CD4-positive, alpha-beta T cell treated with Interleukin-4 for 1 hour (primary cell): ENCODE data around the gene TRRAP.
A peak's percentile ranks its signal among the peaks of the same experiment; 100 is the strongest.
"Not testable (repeated sequence)": the region's sequence is repeated elsewhere in the genome, so short reads cannot be mapped to it uniquely, and the experiment has no call there.

Experiments
- DNase-seq, 2 donors: peaks; one replicate each; pipeline ENCODE4 v3.0.0-alpha.2; 2020 to 2022

TRRAP gene

DNA sequence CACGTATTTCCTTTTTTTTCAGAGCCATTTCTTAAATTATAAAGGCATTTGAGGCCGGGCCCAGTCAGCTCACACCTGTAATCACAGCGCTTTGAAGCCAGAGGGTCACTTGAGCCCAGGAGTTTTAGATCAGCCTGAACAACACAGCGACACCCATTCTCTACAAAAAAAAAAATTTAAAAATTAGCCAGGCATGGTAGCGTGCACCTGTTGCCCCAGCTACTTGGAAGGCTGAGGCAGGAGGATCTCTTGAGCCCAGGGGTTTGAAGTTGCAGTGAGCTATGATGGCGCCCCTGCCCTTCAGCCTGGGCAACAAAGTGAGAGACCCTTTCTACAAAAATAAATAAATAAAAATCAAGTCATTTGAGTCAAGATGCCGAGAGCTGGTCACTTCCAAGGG, 11.6 kb upstream of the TRRAP start:
- no peak for DNase-seq

DNA sequence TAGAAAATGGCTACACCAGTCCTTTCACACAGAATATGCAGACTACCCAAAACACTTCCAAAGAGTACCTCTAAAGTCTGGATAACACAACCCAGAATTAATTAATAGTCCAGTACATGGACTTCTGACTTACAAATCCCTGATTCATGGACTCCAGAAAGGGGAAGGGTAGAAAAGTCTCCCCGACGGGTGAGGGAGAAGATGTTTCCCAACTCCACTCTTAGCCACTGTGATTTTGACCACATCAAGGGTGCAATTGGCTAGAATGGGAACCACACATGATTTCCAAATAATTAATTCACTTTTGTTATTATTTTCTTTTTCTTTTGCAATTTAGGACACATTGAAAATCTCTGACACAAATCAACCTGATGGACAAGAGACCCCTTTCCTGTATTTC, 9.9 kb upstream of the TRRAP start:
- no peak for DNase-seq

DNA sequence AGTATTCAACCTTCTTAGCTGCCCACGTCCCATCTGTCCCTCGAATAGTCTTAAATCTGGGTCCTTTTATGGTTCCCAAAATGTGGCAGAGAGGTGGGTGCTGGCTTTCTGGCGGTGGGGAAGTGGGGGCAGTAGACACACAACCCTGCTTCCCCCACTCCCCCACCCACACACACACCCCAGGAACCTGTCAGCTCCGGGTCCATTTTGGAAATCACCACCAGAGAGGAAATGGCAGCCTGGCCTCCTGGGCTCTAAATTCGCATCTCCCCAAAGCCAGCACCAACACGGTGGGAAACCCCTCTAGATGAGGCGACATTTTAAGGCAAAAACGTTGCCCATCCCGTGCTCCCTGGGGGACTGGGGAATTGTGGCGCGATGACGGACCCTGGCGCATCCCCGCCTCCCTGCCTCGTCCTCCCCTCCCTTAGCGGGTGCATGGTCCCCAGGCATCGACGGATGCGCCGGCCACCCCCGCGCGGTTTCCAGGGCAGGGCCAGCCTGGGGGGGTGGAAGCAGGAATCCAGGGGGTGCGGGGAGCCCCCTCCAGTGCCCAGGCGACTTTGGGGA, 9.2 kb upstream of the TRRAP start:
- DNase-seq, result no peak

DNA sequence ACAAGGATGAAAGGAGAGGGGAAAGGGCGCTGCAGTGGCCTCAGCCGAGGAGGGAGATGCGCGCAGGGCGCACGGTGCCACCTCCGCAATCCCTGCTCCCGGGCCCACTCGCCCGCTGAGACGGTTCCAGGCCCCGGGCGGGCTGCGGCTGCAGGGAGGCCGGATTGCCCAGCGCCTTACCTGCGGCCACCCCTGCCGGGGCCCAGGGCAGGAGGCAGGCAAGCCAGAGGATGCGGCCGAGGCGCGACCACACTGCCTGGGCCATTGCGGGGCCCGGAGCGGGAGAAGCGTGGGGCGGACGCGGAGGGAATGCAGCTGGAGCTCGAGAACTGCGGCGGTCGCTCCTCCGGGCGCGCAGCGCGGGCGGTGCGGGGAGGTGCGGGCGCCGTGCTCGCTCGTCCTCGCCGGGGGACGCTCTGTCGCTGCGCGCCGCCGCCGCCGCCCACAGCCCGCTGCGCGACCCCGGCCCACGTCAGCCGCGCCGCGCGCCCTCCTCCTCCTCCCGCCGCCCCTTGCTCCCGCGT, 8.7 kb upstream of the TRRAP start, which contains the start of gene TMEM130:
Gene TMEM130, minus strand, starts transcription at position 418 of the 524 bp plus-strand sequence. Its CDS starts 153 bp downstream, at position 265.
- no peak for DNase-seq

DNA sequence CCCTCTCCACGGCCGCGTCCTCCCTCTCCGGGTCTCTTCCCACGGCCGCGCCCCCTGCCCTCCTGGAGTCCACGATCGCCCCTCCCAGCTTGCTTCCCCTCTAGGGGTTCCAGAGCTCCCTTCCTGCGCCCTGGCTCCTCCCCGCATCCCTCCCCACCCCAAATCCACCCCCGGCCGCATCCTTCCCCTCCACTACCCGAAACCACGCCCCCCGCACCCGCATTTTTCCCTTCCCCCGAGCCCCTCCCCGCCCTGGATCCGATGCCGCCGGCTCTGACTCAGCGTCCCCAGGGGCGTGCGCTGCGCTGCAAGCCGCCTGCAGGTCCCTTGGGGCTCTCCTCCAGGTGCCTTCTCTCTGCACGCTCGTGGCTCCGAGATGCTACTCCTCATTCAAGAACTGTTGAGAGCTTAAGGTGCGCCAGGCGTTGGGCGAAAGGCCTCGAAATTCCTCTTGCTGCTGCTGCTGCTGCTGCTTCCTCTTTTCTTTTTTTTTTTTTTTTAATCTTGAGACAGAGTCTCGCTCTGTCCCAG, 8.1 kb upstream of the TRRAP start:
- peak; percentile 43 to 66 for DNase-seq

DNA sequence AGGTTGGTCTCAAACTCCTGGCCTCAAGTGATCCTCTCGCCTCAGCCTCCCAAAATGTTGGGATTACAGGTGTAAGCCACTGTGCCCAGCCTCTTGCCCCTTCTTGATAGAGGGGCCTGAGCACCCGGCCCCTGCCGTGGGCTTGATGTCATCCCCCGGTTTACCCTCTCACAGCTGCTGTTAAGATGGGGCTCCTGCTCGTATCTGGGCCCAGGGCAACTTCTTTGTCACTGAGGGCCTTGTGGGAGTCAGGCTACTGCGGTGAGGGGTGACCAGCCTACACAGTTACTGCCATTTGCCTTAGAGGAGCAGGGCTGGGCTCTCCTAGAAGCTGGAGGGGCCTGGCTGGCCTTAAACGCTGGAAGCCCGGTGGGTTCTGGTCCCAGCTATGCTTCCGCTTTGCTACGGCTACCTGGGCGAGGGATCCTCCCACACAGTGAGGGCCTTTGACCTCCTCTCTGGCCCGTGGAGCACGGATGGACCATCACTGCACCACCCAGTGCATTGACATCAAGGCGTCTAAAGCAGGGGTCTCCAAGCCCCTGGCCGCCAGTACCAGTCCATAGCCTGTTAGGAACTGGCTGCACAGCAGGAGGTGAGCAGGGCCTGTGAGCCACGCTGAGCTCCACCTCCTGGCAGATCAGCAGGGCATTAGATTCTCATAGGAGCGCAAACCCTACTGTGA, 7.4 kb upstream of the TRRAP start:
- no peak for DNase-seq

DNA sequence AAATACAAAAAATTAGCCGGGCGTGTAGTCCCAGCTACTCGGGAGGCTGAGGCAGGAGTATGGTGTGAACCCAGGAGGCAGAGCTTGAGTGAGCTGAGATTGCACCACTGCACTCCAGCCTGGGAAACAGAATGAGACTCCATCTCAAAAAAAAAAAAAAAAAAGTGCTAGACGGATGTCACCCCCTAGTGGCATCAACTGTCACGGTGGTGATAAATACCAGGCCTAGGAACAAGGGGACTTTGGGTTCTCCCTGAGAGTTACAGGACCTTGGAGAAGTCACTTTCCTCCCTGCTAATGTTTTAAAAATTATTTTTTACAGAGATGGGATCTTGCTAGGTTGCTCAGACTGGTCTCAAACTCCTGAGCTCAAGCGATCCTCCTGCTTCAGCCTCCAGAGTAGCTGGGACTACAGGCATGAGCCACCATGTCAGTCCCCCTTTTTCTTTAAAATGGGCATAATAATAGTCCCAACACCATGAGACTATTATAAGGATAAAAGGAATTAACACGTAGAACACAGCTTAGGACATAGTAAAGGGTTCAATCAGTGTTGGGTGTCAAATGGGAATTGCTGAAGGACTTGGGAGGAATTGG, 5.9 kb upstream of the TRRAP start:
- peak in 1 of 2 donors; percentile 32 for DNase-seq

DNA sequence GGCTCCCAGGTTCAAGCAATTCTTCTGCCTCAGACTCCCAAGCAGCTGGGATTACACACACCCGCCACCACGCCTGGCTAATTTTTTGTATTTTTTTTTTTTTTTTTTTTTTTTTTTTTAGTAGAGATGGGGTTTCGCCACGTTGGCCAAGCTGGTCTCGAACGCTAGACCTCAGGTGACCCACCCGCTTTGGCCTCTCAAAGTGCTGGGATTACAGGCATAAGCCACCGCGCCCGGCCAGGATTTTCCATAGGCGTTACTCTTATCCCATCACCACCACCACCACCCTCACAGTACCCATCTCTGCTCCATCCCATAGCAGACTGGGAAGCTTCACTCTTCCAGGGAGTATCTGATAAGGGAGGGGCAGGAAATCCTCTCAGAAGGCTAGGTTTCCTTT, 4.7 kb upstream of the TRRAP start:
- not testable (repeated sequence) for DNase-seq

DNA sequence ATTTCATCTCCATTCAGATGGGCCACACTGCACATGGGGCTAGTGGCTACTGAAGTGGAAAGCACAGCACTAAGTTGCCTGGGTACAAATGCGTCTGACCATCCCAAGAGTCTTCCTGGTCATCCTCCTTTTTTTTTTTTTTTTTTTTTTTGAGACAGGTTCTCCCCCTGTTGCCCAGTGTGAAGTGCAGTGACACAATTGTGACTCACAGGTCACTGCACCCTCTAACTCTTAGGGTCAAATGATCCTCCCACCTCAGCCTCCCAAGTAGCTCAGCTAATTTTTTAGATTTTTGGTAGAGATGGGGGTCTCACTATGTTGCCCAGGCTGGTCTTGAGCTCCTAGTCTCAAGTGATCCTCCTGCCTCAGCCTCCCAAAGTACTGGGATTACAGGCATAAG, 3.4 kb upstream of the TRRAP start:
- no peak for DNase-seq

DNA sequence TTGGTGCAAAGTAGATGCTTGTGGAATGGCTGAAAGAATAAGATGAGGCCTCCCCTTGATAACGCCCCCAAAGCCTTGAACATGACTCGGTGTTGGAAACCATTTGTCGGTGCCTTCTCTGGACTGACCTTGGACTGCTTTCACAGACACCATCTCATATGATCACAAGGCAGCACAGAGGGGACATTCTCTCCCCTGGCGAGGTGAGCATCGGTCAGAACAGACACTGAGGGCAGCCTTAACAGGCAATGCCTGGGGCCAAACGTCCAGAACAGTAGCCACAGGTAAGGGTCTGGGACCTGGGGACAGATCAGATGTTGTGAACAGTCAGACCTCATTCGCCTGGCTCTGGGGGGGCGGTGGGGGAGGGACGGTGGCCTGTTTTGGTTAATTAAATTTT, 2.8 kb upstream of the TRRAP start:
- no peak for DNase-seq

DNA sequence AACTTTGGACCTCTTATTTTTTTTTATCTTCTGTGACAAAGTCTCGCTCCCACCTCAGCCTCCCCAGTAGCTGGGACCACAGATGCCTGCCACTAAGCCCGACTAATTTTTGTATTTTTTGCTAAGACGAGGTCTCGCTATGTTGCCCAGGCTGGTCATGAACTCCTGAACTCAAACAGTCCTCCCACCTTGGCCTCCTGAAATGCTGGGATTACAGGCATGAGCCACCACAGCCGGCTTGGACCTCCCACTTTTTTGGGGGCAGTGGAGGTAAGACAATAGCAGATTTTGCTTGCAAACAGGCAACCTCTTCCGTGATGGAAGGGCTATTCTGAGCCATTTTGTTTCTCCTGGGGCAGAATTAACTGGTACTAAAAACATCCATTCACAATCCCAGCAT, 1.2 kb upstream of the TRRAP start:
- DNase-seq, result no peak

DNA sequence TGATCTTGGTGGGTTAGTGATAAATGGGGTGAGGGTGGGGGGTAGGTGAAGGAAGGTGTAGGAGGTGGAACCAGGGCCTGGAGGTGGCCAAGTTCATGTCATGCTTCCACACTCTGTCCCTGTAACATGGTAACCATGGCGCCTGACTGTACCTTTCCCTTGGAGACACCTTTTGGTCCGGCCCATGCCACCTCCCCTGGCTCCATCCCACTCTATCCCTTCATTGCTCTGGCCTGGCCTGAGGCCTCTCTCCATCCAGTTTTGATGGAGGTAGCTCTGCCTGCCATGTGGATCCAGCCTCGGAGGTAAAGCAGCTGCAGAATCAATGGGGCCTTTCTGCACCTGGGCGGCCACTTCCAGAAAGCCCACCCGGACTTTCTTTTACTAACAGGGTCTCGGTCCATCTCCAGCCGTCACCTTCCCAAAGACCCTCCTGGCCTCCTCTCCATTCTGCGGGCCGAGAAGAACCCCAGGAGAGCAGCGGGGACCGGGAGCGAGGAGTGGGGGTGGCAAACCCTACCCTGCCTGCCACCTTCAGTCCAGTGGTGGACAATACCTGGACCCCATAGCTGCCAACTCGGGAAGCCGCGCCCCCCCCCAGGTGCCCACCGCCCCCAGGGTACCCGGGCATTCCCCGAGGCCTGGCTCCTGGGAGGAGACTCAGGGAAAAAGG, 504 bp upstream of the TRRAP start:
- no peak for DNase-seq

DNA sequence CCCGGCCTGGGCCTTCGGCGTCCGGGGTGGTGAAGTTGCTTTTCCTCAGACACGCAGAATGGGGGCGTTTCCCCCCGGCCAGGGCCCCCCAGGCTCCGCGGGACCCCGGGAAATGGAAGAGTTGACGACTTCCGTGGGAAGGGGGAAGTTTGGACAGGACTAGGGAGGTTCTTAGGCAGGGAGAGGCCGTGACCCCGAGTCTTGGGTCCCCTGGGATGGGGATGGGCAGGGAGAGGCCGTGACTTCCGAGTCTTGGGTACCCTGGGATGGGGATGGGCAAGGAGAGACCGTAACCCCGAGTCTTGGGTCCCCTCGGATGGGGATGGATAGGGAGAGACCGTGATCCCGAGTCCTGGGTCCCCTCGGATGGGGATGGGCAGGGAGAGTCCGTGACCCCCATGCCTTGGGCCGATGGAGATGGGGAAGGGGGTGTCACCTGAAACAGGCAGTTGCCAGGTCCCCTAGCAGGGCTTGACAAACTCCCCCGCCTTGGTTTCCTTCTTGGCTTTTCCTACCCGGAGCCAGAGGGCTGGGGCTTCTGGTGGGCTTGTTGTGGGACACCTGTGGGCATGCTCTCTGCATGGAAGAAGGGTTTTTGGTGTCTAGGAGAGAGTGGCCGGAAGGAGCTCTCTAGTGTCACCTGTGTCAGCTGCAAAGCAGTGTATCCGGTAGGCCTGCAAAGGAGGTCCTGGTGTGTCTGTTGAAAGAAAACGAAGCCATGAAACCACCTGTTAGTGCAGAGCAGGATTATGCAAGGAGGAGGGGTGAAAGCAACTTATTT, 1.1 kb downstream of the TRRAP start:
- peak; percentile 73 to 84 for DNase-seq

DNA sequence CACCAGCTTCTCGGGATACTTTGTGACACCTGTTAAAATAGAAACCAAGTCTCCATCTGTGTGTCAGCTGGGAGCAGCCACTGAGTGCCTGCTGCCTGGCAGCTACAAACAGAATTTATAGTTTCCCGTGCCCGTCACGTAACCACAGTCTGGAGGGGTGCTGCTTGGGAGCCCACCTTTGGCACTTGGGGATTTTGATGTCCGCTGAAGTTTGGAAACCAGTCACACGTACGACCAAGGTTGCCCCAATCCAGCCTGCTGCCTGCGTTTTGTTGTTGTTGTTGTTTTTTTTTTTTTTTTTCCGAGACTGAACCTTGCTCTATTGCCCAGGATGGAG, 1.6 kb downstream of the TRRAP start:
- no peak for DNase-seq

DNA sequence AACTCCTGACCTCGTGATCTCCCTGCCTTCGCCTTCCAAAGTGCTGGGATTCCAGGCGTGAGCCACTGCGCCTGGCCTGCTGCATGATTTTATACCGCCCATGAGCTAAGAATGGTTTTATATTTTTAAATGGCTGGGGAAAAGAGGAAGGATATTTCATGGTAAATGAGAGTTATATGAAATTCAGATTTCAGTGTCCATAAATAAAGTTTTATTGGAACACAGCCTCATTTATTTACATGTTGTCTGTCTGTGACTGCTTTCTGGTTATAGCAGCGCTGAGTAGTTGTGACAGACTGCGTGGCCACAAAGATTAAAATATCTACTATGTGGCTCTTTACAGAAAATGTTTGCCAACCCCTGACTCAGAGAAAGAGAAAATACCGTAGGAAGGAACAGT, 2.2 kb downstream of the TRRAP start:
- no peak for DNase-seq

DNA sequence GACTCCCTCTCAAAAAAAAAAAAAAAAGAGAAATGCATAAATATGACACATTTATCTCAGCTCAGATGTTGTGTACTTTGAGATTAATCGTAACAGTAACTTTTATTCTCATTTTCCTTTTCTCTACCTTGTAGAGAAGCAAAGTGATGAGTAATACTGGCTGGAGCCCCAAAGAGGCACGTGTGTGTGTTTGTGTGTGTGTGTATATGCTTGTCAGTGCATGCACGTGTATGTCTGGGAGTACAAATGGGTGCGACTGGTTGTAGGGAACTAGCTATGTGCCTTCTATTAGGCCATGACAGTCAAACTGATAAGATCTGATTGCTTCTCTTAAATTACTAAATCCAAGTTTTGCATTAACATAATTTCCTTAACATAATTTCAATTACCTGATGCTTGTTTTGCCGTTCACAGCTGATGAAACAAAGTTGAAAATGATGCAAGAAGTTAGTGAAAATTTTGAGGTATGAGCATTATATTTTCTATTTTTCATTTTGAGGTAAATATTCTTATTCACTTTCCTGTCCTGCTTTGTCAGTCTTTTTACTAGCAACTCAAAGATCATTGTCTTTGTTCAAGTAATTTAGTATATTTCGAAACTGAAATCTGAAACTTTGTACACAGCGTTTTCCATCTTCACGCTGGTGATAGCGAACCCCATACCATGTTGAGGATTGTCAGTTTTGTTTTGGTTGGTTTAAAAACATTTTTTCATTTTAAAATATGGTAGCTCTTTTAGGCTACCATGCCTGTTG, 3.4 kb downstream of the TRRAP start:
- no peak for DNase-seq

DNA sequence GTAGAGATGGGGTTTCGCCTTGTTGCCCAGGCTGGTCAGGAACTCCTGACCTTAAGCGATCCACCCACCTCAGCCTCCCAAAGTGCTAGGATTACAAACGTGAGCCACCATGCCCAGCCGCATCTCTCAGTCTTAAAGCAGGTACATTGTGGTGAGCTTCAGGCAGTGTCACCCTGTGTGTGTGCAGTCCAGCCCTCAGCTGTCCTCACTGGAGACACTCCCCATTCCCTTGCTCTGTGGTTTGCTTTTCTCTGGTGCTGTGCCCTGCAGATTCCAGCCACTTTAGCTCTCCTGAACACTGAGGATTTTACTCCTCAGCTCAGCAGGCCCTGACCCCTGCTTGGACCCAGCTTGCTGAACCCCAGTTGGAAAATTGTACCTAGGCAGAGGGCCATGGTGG, 6.1 kb downstream of the TRRAP start:
- DNase-seq, result no peak

DNA sequence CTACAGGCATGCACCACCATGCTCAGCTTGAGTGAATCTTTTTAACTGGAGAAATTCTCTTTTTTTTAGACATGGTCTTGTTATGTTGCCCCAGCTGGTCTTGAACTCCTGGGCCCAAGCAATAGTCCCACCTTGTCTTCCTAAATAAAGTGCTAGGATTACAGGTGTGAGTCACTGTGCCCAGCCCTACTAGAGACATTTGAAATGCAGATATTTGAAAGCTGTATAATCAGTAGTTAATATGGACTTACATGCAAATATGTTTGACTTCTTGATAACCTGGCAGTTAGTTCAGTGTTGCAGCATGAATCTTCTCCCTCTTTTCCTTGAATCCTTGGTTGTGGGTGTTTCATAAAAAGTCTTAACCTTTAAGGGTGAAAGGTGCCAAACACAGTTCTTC, 8.7 kb downstream of the TRRAP start:
- no peak for DNase-seq

DNA sequence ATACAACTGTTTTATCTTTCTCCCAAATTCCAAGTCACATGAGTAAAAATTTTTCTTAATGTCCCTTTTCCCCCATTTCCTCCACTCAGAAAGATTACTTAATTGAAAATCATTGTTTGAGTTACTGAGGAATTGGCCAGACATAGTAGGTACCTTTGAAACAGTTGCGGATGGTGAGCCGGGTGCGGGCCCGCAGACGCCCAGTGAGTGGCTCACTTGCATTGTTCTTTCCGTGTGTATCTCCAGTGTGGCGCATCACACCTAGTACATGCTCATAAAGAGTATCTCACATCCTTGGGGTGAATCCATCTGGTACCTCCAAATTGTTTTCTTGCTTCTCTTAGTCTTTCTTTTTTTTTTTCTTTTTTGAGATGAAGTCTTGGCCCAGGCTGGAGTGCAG, 14.3 kb downstream of the TRRAP start:
- no peak for DNase-seq

DNA sequence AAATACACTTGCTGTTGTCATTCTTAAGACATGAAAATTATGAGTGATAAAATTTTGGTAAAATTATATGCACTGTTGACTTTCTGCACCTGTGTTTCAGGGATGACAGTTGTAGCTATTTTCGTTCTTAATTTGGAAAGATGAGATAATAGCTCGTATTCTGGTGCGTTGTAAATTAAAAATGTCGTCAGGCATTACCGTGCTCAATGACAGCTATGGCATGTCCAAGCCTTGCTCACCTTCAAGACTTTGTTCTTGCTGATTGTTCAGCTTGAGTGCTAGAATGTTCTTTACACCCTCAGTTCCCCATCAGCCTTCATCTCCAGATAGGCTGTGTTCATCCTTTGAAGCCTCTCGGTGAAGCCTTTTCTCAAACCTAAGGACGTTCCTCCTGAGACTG, 21.5 kb downstream of the TRRAP start:
- DNase-seq, result no peak

DNA sequence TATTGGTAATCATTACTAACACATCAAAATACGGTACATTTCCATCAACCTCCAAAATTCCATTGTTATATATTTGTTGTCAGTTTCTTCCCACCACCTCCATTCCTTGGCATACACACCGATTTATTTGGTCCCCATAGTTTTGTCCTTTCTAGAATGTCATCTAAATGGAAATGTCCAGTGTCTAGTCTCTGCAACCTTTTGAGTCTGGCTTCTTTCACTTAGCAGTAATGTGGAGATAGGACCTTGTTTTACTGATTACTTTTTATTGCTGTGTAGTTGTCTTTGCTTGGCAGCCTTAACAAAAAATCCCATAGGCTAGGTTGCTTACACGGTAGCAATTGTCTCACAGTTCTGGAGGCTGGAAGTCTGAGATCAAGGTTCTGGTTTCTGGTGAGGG, 22.5 kb downstream of the TRRAP start:
- no peak for DNase-seq

DNA sequence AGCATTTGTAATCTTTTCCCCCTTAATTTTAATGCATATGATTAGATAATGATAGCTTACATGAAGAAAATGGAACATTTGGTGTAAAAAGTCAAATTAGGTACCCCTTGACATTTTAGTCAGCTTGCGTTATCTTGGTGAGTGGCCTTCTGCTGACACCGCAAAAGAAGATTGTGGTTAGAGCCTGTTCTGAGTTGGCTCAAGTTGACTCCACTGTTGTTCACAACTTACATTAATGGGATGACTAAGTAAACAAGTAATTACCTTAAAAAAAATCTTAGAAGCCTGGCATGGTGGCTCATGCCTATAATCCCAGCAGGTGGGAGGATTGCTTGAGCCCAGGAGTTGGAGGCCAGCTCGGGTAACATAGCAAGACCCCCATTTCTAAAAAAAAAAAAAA, 24.2 kb downstream of the TRRAP start:
- no peak for DNase-seq
